Fibroblast of skin of left quadriceps (primary cell): ENCODE measurements around the gene ESRRB.

Source experiments
- DNase-seq, 2 experiments: peaks; one replicate each; pipeline ENCODE4 v3.0.0-alpha.2; 2013; ENCODE audit warnings: low read depth in 2 of 2

The ESRRB gene

GRCh38 chr14:76352639-76353281 is 23.2 kb upstream of the ESRRB start:
- peak; percentile 9 for DNase-seq

- no peak for DNase-seq
Measured at GRCh38 chr14:76354310-76354709, 21.6 kb upstream of the ESRRB start.

- no peak for DNase-seq
Measured at GRCh38 chr14:76355771-76356170, 20.2 kb upstream of the ESRRB start.

DNA sequence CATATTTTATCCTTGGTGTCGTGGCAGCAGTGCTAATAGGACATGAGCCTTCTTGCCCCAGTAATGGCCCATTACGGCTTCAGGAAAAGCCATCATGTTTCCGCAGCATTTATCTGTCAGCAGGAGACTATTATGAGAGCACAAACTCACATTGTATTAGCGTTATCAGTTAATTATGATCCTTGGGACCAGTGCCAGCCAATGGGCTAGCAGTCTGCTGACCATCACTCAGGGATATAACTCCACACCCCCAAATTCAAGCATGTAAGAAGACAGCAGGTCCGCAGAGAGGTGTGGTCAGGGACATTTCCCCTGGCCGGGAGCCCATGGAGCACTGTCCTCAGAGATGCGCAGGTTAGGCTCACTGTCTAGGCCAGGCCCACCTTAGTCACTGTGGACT is 4.9 kb upstream of the ESRRB start:
- DNase-seq, result no peak

DNA sequence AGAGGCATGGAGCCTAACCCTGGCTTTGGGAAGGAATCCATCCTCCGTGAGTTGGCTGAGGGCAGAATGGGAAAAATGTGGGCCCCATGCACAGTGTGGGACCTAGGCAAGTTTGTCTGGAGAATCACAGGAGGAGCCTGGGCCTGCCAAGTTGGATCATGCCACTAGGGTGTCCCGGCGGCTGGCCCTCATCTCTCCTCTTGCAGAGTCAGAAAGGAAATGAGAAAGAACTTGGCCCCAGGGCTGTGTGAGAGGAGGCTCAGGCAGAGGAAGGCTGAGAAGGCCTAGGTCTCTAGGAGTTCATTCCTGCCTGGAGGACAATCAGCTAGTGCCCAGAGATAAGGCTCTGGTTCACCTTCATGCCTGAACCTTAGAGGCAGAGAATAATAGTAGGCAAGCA is 2.5 kb upstream of the ESRRB start:
- no peak for DNase-seq

- DNase-seq, result no peak
Measured at GRCh38 chr14:76375484-76375883, 453 bp upstream of the ESRRB start.

DNA sequence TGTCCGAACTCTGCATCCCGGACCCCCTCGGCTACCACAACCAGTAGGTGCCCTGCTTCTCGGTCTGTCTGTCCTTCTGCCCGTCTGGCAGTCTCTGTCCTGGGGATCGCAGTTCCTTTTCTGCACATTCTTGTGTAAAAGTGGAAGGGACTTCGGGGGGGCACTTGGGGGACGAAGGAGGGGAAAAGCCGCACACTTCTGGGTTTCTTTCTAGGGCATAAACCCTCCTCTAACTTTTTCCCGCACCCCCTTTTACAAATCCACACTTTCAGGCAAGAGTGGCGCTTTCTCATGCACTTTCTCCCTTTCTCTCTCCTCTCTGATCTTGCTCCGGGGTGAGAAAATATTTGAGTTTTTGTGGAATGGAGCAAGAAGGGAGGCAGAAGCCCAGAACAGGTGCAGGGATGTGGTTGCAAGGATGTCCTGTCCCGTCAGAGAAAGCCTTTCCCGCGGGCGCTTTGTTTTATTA is 506 bp downstream of the ESRRB start:
- DNase-seq, result no peak

- DNase-seq, result no peak
Measured at GRCh38 chr14:76376878-76377734, 1.2 kb downstream of the ESRRB start.

- DNase-seq, result no peak
Measured at GRCh38 chr14:76377735-76378074, 1.8 kb downstream of the ESRRB start.

DNA sequence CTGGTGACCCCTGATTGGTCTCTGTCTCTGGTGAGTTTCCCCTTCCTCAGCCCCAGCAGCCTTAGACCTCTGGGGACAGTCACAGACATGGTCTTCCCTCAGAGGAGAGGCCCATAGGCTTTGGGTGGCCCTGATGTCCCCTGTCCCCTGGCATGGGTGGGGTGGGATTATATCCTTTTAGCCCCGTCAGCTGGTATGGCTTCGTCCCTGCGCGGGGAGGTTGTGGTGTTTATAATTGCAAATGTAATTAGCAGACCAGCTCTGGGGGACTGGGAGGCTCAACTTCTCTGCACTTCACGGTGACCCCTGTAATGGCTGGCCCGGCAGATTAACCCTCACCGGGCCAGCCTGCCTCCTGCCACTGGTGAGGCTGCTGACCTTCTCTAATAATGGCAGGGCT is 5.1 kb downstream of the ESRRB start:
- DNase-seq, result no peak

DNA sequence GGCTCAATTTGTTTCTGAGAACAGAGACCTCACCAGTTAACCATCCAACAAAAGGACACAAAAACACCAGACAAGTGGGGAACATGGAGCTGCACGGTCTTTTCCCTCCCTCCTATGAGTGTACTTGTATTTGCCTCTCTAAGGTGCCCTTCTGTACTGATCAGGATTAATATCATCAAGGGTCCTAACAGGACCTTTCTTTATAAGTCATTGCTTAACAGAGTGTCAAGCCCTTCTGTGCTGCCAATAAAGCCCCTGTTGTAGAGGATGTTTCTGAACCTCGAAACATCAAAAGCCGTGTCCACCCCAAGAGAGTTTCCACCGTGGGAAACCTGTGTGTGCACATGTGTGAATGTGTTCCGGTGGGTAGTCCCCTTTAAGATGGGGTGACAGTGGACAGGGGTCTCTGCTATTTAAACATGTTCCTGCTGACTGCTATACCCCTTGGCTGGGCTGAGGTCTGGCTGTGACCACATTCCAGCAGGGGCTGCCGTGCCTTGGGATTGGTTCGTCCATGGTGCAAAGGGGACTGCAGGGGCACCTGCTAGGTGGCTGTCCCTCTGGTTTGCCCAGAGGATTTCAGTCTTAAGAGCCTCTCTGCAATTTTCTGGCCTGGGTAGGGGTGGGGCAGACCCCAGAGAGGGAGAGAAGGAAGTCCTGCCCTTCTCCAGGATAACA is 6.0 kb downstream of the ESRRB start:
- no peak for DNase-seq

GRCh38 chr14:76382495-76382832 is 6.5 kb downstream of the ESRRB start:
- DNase-seq, result no peak

- DNase-seq, result no peak
Measured at GRCh38 chr14:76385435-76385834, 9.5 kb downstream of the ESRRB start.

- peak; percentile 30 to 34 for DNase-seq
Measured at GRCh38 chr14:76386944-76387782, 11.2 kb downstream of the ESRRB start.

DNA sequence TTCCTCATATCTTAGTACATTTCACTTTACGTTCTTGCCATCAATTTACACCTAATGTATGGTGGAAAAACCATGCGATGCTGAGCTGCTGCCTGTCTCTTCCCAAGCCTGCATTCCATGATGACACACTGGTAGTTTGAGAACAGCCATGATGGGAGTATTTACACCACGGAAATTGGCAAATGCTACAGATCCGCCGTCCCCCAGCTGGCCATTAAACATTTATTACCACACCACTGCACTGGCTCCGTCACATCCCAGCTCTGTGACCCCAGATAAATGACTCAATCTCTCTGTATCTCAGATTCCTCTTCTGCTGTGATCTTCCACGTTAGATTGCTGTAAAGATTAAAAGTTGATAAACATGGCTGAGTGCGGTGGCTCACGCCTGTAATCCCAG is 13.9 kb downstream of the ESRRB start:
- DNase-seq, result no peak

DNA sequence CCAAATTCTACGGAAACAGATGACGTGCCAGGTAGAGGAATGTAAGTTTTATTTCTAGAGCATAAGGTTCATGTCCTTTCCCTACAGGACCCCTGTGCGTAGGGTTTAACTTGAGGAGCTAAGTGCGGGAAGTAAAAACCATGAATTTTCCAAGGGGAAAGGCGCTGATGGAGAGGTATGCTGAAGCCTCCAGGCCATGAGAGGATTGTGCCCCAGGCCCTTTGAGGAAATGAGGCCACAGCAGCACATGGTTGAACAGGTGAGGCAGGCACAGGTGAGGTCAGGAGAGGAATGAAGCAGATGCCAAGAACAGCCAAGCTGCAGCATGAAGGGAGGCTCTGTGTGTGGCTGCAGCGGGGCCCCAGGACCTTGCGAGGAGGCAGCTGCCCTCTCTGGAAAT is 14.7 kb downstream of the ESRRB start:
- DNase-seq, result no peak

- no peak for DNase-seq
Measured at GRCh38 chr14:76391981-76392690, 16.2 kb downstream of the ESRRB start.

- no peak for DNase-seq
Measured at GRCh38 chr14:76394569-76394968, 18.6 kb downstream of the ESRRB start.

- no peak for DNase-seq
Measured at GRCh38 chr14:76395161-76395560, 19.2 kb downstream of the ESRRB start.

DNA sequence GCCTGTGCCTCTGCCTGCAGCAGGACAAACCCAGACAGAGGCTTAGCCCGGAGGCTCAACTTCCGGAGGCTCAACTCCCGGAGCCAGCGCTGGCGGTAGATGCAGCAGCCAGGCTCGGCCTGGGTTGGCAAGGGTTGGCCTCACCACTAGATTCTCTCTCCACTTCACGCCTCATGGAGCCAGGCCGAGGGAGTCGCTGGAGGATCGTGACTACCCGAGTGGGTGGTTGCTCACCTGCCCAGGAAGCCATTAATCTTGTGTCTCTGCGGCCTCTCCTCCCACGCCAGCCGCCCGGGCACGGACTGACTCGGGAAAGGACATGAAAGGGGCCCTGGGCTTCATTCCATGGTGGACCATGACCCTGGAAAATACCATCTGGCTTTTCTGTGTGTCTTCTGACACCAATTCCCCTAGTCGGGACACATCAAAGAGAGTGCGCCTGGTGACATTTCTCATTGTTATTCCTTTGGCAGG is 20.8 kb downstream of the ESRRB start:
- DNase-seq, result no peak

DNA sequence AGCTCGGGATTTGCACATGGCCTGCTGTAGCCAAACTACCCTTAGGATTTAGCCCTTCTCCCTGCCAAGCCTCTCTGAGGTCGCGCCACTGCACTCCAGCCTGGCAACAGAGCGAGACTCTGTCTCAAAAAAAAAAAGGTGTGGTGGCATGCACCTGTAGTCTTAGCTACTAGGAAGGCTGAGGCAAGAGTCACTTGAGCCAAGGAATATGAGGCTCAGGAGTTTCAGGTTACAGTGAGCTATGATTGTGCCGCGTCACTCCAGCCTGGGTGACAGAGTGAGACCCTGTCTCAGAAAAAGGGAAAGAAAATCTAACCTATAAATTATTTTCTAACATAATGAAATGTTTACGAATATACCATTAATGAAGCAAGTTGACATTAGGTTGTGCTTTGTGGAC is 29.7 kb downstream of the ESRRB start:
- no peak for DNase-seq
